GM21381 (cell line): ENCODE data around the gene ARHGAP10.

ENCODE experiments used
- ATAC-seq: cut with Tn5 transposase; IDR thresholded peaks from one replicate; pipeline ENCODE4 v1.9.1; 2021; ENCODE audit warnings: mild to moderate bottlenecking, moderate library complexity; ENCODE audit not compliant: unreplicated experiment

Gene ARHGAP10

DNA sequence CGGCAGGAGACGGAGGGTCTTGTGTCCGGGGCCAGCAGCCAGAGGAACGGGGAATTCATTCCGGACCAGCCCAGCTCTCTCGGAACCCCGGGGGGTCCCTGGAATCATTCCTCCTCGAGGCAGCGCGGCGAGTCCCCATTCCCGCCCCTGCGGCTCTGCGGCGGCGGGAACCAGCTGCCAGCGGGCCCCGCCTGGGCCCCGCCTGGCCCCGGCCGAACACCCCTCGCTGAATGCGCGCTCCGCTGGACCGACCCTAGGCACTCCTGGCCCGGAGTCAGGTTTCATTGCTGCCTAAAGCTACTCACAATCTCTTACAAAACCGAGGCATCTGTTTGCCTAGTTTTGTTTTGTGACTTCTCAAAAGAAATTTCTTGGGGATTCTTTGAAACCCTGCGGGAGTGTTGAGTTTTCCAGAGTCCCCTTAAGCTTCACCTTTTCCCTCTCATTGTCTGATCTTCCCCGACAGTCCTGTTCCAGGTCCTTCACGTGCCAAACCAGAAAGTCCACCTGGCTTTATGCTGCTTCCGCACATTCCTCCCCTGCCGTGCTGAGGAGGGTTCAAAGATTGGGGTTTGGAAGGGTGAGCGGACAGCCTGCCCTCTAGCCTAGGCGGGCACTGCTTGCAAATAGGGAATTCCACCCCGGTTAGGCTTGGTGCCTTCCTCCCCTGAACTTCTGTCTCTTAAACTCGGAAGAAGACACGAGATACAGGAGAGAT is 789 bp downstream of the ARHGAP10 start:
- ATAC-seq, result peak; percentile 32

- ATAC-seq, result no peak
Observed at GRCh38 chr4:147733716-147734344, 1.9 kb downstream of the ARHGAP10 start.

- ATAC-seq, result no peak
Observed at GRCh38 chr4:147734496-147734895, 2.6 kb downstream of the ARHGAP10 start.

GRCh38 chr4:147735413-147736301 is 3.8 kb downstream of the ARHGAP10 start:
- ATAC-seq, result no peak

DNA sequence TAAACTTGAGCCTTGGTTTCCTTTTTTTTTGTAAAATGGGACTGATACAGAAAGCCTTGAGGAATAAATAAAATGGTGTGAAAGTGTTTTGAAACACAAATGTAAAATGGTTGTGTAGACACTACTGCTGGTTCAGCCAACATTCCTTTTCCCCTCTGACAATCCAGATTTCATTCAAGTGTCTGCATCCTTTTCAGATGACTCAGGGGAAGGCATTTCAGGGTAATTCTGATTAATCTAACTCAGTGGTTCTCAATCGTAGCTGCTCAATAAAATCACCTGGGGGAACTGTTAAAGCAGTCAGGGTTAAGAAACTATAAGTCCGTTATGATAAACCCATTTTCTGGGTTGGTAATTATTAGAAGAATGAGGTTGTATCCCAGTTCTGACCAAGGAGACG is 4.6 kb downstream of the ARHGAP10 start:
- ATAC-seq, result no peak

DNA sequence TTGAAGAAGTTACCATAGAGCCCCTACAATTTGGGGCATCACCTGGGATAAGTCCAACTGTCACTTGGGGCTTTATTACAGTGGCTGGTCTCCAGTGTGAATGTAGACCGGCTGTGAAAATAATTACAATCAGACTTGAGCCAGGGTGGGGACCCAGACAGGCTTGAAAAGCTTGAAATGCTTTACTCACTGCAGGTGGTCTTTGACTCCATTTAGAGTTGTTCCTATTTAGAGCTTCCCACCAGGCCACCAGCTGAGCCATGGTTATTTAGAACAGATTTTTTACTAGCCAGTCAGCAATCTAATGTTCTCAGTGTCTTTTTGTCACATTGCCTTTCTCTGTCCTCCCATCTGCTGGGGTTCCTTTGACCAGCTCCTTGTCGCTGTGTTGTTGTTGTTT is 5.7 kb downstream of the ARHGAP10 start:
- no peak for ATAC-seq

DNA sequence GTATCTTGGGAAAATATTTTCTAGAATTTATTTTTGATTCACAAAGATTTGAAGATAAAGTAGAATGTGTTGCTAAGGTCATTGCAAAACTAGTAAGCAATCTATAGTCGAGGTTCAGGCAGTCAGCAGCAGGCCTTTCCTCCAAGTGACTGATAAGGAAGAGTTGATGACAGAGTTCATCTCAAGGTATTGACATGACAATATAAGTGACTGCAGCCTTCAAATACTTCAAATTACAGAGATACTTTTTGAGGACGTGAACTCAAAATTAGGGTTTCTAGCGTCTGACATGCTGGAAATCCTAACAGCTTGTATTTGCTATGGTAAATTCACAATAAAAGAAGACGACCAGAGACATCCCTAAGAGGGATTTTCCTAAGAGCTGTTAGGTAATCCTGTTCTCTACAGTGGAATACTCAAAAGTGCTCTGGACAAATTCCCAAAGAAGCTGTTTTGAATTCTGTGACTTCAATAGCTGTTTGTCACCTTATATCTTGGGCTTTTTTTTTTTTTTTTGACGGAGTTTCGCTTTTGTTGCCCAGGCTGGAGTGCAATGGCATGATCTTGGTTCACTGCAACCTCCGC is 7.4 kb downstream of the ARHGAP10 start:
- no peak for ATAC-seq

DNA sequence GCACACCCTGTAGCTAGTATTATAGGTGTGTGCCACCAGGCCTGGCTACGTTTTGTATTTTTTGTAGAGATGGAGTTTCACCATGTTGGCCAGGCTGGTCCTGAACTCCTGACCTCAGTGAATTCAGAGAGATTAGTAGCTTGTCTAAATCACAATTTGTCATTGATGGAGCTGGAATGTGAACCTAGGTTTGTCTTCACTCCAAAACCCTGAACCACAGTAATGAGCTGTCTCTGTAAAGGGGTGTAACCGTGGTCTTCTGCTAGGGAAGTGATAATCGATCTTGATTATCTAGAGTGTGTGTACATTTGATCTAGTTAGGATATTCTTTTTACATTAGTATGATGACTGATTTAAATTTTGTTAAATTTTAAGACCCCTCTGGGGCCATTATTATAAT is 8.3 kb downstream of the ARHGAP10 start:
- no peak for ATAC-seq

DNA sequence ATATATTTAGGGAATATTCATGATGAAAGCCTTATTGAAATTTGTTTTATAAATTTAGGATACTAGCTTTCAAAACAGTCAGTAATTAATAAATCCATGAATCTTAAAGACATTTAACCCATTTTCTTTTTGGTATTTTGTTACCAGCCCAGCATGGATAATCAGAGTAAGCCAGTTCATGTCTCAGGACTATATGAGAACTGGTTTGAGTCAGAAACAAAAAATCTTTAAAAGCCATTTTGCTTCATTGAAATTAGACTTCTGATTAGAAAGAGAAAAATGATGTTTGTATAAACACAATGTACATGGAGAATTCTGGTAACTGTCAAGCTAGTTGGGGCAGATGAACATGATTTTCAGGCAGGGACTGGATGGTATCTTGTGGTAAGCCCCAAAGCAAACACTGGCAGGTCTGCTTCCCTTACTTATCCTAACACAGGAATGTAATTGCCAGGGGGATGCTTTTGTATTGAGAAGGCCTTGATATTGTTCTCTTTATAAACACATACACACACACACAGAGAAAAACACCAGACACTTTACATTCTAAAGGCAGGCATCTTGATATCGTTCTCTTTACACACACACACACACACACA is 9.4 kb downstream of the ARHGAP10 start:
- no peak for ATAC-seq

- no peak for ATAC-seq
Observed at GRCh38 chr4:147747787-147748454, 16.0 kb downstream of the ARHGAP10 start.

GRCh38 chr4:147749811-147750321 is 18.0 kb downstream of the ARHGAP10 start:
- ATAC-seq, result peak; percentile 98

- no peak for ATAC-seq
Observed at GRCh38 chr4:147753047-147753446, 21.2 kb downstream of the ARHGAP10 start.

DNA sequence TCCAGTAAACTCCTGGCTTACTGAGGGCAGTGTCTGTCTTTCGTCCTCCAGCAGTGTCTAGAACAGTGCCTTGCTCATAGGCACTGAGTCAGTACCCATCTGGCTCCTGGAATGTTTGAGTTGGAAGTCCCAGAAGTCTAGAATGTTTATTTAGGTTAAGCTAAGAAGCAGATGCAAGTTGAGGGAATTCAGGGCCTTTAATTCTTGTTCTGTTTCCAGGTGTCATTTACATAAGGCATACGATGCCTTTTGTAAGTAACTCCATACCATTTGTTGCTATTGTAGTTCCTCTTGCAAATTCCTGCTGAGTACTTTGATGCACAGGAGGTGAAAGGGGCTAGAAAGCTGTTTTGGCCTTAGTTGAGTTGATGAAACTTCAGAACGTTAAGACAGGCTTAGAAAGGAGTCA is 22.2 kb downstream of the ARHGAP10 start:
- no peak for ATAC-seq

GRCh38 chr4:147755561-147756295 is 23.8 kb downstream of the ARHGAP10 start:
- no peak for ATAC-seq

- ATAC-seq, result no peak
Observed at GRCh38 chr4:147756417-147756816, 24.5 kb downstream of the ARHGAP10 start.

DNA sequence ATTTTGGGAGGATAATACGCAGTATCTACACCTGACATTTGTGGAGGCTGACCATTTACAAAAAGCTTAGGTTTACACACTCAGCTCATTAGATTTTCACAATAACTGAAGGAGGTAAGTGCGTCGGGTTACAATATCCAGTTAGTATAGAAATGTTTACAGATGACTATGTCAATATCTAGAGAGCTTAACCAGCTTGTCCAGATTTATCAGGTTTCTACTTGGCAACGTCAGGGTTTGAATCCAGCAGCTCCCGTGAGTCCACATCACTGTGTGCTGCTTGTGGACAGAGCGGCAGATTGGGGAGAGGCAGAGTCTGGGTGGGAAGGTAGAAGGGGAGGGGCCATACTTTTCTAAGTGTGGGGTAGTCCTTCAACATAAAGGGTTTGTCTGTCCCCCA is 28.3 kb downstream of the ARHGAP10 start:
- ATAC-seq, result no peak

GRCh38 chr4:147760695-147761094 is 28.8 kb downstream of the ARHGAP10 start:
- ATAC-seq, result no peak

DNA sequence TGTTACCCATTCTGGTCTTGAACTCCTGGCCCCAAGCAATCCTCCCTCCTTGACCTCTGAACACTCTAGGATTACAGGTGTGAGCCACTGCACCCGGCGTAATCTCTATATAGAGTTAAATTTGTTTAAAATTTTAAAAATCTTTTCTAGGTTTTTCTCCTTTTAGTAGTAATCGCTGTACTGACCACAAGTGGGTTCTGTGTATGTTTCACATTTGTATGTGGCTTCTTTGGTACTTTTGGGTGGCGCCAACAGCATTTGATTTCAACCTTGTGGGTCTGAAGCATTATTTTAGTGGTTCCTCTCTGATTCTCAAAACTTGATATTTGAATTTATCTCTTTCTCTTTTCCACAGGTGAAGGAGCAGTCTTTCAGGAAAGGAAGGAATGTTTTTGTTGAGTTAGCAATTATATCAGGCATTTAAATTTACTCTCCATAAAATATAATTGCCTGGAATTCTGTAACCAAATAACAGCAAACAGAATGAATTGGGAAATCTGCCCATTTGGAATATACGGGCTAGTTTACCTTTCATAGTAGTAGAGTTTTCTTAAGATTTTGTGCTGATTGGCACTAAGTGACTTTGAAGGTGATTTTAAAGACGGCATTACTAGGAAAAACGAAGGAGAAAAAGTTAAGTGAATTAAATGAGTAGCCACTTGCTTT is 29.5 kb downstream of the ARHGAP10 start:
- ATAC-seq, result no peak

DNA sequence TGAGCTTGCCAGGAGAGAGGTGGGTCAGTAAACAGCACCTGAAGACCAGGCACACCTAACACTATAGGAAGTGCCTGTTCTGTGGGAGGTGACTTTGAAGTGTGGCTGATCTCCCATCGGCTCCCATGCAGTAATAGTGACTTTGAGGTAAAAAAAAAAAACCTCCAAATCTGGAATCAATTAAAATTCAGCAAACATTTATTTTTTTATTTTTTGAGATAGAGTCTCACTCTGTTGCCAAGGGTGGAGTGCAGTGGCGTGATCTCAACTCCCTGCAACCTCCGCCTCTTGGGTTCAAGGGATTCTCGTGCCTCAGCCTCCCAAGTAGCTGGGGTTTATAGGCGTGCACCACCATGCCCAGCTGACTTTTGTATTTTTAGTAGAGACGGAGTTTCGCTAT is 32.4 kb downstream of the ARHGAP10 start:
- ATAC-seq, result no peak
